SJSA1 (cell line): ENCODE results near the gene GPATCH11. TPM values are rescaled to one million over a fixed set of nuclear protein-coding genes. Genes with fewer than 3 reads are reported as not detected.

ENCODE experiments used
- DNase-seq, 2 experiments: peaks; one replicate each; pipeline ENCODE4 v3.0.0-alpha.2; 2015 to 2020; ENCODE audit warnings: low spot score in 2 of 2, low read depth in 1 of 2
- H3K27ac ChIP-seq: fragments of 250-450 bp; sonication (Bioruptor Pico); 2 replicates; pipeline ENCODE4 v1.5.1; 2020; ENCODE audit warnings: mild to moderate bottlenecking, moderate library complexity
- H3K27me3 ChIP-seq: fragments of 250-450 bp; sonication (Bioruptor Pico); replicated peaks from 2 replicates; pipeline ENCODE4 v1.5.1; 2020; ENCODE audit warnings: mild to moderate bottlenecking, moderate library complexity
- H3K36me3 ChIP-seq: fragments of 250-450 bp; sonication (Bioruptor Pico); 2 replicates; pipeline ENCODE4 v1.5.1; 2020; ENCODE audit warnings: mild to moderate bottlenecking
- H3K4me1 ChIP-seq: fragments of 250-450 bp; sonication (Bioruptor Pico); replicated peaks from 2 replicates; pipeline ENCODE4 v1.6.1; 2021; ENCODE audit warnings: mild to moderate bottlenecking
- H3K4me3 ChIP-seq: fragments of 250-450 bp; sonication (Bioruptor Pico); 2 replicates; pipeline ENCODE4 v1.5.1; 2020; ENCODE audit warnings: mild to moderate bottlenecking
- H3K9me3 ChIP-seq: fragments of 250-450 bp; sonication (Bioruptor Pico); replicated peaks from 2 replicates; pipeline ENCODE4 v1.5.1; 2020; ENCODE audit warnings: mild to moderate bottlenecking
- total RNA-seq: library from RNA; depleted of rRNA; stranded (reverse); fragments of >200 nt; shearing (Covaris generic); gene quantifications from 2 replicates; pipeline ENCODE4 v1.2.3, GENCODE V29; 2014; rRNA removed

Gene GPATCH11
- total RNA-seq, 1 experiment from 2014 or later: 15.5 TPM

DNA sequence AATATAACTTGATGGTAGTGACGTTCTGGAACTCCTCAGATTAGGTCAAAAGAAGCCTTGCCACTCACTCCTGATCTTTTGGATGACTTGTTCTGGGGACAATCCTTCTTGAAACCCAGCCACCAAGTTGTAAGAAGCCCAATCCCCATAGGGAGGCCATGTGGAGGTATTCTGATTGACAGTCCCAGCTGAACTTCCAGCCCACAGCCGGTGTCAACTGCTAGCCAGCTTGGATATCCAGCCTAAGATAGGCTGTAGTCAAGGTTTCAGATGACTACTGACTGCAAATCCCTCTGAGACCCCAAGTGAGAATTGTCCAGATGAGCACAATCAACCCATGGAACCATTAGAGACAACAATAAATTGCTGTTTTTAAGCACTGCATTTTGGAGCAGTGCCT is 41.1 kb downstream of the GPATCH11 start:
- no peak overlapping the region for H3K4me3 ChIP-seq
- no peaks in the 10 kb centered on the region for H3K27me3 ChIP-seq
- DNase-seq: no peak
- no peak overlapping the region for H3K27ac ChIP-seq
- H3K4me1 ChIP-seq: no peaks in the 10 kb centered on the region
- no peaks in the 10 kb centered on the region for H3K9me3 ChIP-seq
- H3K36me3 ChIP-seq: peaks cover 53% of the 10 kb centered on the region

DNA sequence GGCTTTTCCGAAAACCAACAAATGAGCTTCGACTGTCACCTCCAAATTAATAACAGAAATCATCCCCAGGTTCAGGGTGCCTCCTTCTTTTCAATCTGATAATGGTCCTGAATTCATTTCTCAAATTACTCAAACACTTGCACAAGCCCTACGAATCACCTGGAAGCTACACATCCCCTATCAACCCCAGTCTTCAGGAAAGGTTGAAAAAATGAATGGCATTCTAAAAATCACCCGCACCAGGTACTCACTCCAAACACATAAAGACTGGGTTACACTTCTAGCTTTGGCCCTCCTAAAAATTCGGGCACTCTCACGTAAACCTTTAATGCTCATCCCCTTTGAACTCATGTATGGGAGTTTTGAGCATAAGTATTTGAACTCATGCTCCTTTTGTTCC is 48.6 kb downstream of the GPATCH11 start:
- H3K27me3 ChIP-seq: no peaks in the 10 kb centered on the region
- H3K27ac ChIP-seq: no peak overlapping the region
- DNase-seq: no peak
- H3K4me1 ChIP-seq: no peaks in the 10 kb centered on the region
- no peak overlapping the region for H3K4me3 ChIP-seq
- H3K36me3 ChIP-seq: peaks cover 85% of the 10 kb centered on the region
- H3K9me3 ChIP-seq: no peaks in the 10 kb centered on the region

DNA sequence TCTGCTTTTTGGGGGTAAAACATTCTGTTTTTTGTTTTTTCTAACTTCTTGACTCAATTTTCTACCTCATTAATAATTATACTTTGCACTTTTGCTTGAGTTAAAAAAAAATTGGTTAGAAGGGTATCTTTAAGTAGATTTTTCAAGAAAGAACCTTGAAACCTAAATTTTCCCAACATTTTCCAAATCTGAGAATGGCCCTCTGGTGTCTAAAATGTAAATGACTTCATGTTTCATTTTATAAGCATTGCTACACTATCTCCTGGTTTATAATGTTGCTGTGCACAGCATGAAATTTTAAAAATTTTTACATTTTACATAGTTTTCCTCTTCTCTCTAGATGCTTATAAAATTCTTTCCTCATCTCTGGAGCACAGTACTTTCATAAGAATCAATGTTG is 58.2 kb downstream of the GPATCH11 start:
- peaks cover 63% of the 10 kb centered on the region for H3K36me3 ChIP-seq
- no peak overlapping the region for H3K4me3 ChIP-seq
- no peak for DNase-seq
- H3K4me1 ChIP-seq: peaks cover 11% of the 10 kb centered on the region
- H3K27ac ChIP-seq: no peak overlapping the region
- no peaks in the 10 kb centered on the region for H3K27me3 ChIP-seq
- no peaks in the 10 kb centered on the region for H3K9me3 ChIP-seq

- H3K27ac ChIP-seq: no peak overlapping the region
Observed at GRCh38 chr2:37143974-37144373, 59.7 kb downstream of the GPATCH11 start.

DNA sequence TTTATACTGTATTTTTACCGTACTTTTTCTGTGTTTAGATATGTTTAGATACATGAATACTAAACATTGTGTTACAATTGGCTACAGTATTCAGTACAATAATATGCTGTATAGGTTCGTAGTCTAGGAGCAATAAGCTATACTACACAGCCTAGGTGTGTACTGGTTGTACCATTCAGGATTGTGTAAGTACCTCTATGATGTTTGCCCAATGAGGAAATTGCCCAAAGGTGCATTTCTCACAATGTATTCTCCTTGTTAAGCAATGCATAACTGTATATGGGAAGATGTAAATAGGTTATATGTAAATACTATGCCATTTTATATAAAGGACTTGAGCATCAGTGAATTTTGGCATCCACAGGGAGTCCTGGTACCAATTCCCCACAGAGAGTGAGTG is 61.7 kb downstream of the GPATCH11 start:
- Histone ChIP-seq H3K9me3 (no peaks in the 10 kb centered on the region), H3K4me3 (no peak overlapping the region), H3K27me3 (no peaks in the 10 kb centered on the region), H3K36me3 (peaks cover 53% of the 10 kb centered on the region), H3K27ac (no peak overlapping the region), H3K4me1 (peaks cover 11% of the 10 kb centered on the region)
- DNase-seq: no peak

More at GRCh38 chr2:37143974-37144373, 59.7 kb downstream of the GPATCH11 start:
- no peak overlapping the region for H3K4me3 ChIP-seq
- H3K9me3 ChIP-seq: no peaks in the 10 kb centered on the region
- peaks cover 62% of the 10 kb centered on the region for H3K36me3 ChIP-seq
- H3K4me1 ChIP-seq: peaks cover 11% of the 10 kb centered on the region
- peak in 1 of 2 experiments; percentile 11 for DNase-seq
- no peaks in the 10 kb centered on the region for H3K27me3 ChIP-seq

DNA sequence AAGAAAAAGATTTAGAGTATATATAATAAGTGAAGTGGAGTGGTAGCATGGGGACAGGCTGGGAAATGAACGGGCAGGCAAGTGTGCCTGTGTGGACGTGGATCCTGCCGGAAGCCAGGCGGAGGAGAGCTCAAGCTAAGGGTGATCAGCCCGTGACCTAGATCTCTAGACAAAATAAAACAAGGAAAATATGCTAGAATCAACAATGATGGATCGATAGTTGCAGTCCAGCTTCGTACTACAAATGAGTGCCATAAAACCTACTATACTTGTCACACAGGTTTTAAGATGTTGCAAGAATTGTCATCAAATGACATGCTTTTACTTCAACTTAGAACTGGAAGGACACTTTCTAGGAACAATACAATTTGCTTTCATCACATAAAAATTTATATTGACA is 64.0 kb downstream of the GPATCH11 start:
- peaks cover 11% of the 10 kb centered on the region for H3K4me1 ChIP-seq
- no peaks in the 10 kb centered on the region for H3K9me3 ChIP-seq
- no peak for DNase-seq
- H3K27ac ChIP-seq: no peak overlapping the region
- no peak overlapping the region for H3K4me3 ChIP-seq
- H3K36me3 ChIP-seq: peaks cover 48% of the 10 kb centered on the region
- H3K27me3 ChIP-seq: no peaks in the 10 kb centered on the region

Other genes starting within 250 kb of the GPATCH11 start
- 11.2 and 18.8 TPM in 2 replicates for gene STRN, start 118.0 kb upstream of the GPATCH11 start, total RNA-seq
- 7.1 and 14.6 TPM in 2 replicates for gene HEATR5B, start 146 bp upstream of the GPATCH11 start, total RNA-seq
- 14.0 and 29.4 TPM in 2 replicates for gene EIF2AK2, start 72.5 kb downstream of the GPATCH11 start, total RNA-seq
- 0.63 TPM in 1 of 2 replicates, not detected in the other for gene SULT6B1, start 104.2 kb downstream of the GPATCH11 start, total RNA-seq
- gene CEBPZOS, start 112.0 kb downstream of the GPATCH11 start, total RNA-seq: 30.8 and 32.6 TPM in 2 replicates
- gene CEBPZ, start 147.1 kb downstream of the GPATCH11 start, total RNA-seq: 61.4 and 75.9 TPM in 2 replicates
- 9.8 and 16.6 TPM in 2 replicates for gene NDUFAF7, start 147.1 kb downstream of the GPATCH11 start, total RNA-seq
- 77.3 and 78.9 TPM in 2 replicates for gene PRKD3, start 240.3 kb downstream of the GPATCH11 start, total RNA-seq